IPS DF 6.9 (cell line): ENCODE results near the gene OR2M3.
"Not testable (repeated sequence)": the region's sequence is repeated elsewhere in the genome, so short reads cannot be mapped to it uniquely, and the experiment has no call there.

Experiments used
- DNase-seq: peaks from one replicate; pipeline ENCODE4 v3.0.0-alpha.2; 2013; ENCODE audit warnings: low read depth, low spot score
- H3K27ac ChIP-seq: one replicate; pipeline ENCODE4 v1.5.1; 2013; ENCODE audit warnings: low read length, control low read depth
- H3K27me3 ChIP-seq: 2 replicates; pipeline ENCODE4 v1.6.1; 2013; ENCODE audit warnings: mild to moderate bottlenecking, low read length; ENCODE audit not compliant: control insufficient read depth, insufficient read depth
- H3K36me3 ChIP-seq: 2 replicates; pipeline ENCODE4 v1.6.1; 2013; ENCODE audit warnings: low read length; ENCODE audit not compliant: control insufficient read depth, insufficient read depth
- H3K4me1 ChIP-seq: 2 replicates; pipeline ENCODE4 v1.6.1; 2013; ENCODE audit warnings: low read length; ENCODE audit not compliant: control insufficient read depth, insufficient read depth
- H3K4me3 ChIP-seq: 2 replicates; pipeline ENCODE4 v1.5.1; 2013; ENCODE audit warnings: mild to moderate bottlenecking, low read length
- H3K9me3 ChIP-seq: 2 replicates; pipeline ENCODE4 v1.6.1; 2013; ENCODE audit warnings: low read length, inconsistent platforms; ENCODE audit not compliant: control insufficient read depth, insufficient read depth
- WGBS: extraction: QIAGEN DNeasy Blood & Tissue Kit; methylation state at CpG from one replicate; pipeline ENCODE4 v1.1.7; 2013; ENCODE audit warnings: mixed read lengths, missing lambda C conversion rate; ENCODE audit not compliant: insufficient read length, insufficient coverage; 5-methylcytosine and 5-hydroxymethylcytosine counted together

Gene OR2M3

DNA sequence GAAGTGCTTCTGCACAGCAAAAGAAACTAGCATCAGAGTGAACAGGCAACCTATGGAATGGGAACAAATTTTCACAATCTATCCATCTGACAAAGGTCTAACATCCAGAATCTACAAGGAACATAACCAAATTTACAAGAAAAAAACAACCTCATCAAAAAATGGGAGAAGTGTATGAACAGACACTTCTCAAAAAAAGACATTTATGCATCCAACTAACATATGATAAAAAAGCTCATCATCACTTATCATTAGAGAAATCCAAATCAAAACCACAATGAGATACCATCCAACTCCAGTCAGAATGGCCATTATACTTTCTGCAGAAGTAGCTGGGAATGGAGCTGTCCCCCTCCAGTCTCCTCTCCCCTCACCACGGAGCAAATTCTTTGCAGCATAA is 2.9 kb upstream of the OR2M3 start:
- no peak overlapping the region for H3K27ac ChIP-seq
- WGBS: no CpG with 5 or more reads among the region's 1 CpG
- no peak for DNase-seq
- peaks cover 6% of the 10 kb centered on the region for H3K9me3 ChIP-seq
- no peak overlapping the region for H3K4me3 ChIP-seq
- no peaks in the 10 kb centered on the region for H3K36me3 ChIP-seq
- no peaks in the 10 kb centered on the region for H3K4me1 ChIP-seq
- H3K27me3 ChIP-seq: no peaks in the 10 kb centered on the region

- Histone ChIP-seq H3K36me3 (no peaks in the 10 kb centered on the region), H3K27me3 (no peaks in the 10 kb centered on the region), H3K27ac (no peak overlapping the region), H3K4me3 (no peak overlapping the region), H3K9me3 (peaks cover 1% of the 10 kb centered on the region; the same call in 1 of the 2 replicates), H3K4me1 (no peaks in the 10 kb centered on the region)
- DNase-seq: no peak
- no CpG with 5 or more reads among the region's 1 CpG for WGBS
Observed at GRCh38 chr1:248215880-248216279, 18.8 kb downstream of the OR2M3 start.

GRCh38 chr1:248225537-248225936 is 28.5 kb downstream of the OR2M3 start:
- no peak for DNase-seq
- Histone ChIP-seq H3K4me3 (no peak overlapping the region), H3K27ac (no peak overlapping the region), H3K9me3 (peaks cover 10% of the 10 kb centered on the region), H3K4me1 (no peaks in the 10 kb centered on the region), H3K27me3 (no peaks in the 10 kb centered on the region), H3K36me3 (no peaks in the 10 kb centered on the region)
- WGBS: no CpG with 5 or more reads among the region's 1 CpG

DNA sequence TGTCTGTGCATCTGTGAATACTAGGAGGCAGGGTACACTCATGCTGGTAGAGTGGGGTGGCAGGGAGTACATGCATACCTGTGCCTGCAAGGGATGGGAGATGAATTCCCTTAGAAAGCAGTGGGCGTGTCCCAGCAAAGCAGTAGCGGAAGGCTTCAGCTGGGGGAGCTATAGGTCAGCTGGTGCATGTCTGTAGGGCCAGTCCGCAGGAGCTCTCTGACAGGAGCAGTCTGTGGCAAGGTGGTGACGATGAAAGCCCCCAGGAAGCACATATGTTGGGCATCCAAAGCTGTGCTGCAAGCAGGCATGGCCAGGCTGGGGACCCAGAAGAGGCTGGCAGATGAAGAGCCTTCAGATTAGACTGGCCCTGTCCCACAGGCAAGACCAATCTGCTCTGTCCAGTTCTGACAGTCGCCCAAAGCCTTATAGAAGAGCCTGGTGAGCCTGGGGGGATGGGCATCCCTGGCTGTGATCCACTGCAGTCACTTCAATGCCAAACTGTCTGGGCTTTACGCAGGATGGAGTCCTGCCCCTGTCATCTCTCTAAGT is 32.4 kb downstream of the OR2M3 start:
- no peak for DNase-seq
- H3K4me1 ChIP-seq: no peaks in the 10 kb centered on the region
- no peaks in the 10 kb centered on the region for H3K36me3 ChIP-seq
- no peak overlapping the region for H3K4me3 ChIP-seq
- H3K9me3 ChIP-seq: peaks cover 12% of the 10 kb centered on the region
- WGBS: no CpG with 5 or more reads among the region's 6 CpGs
- H3K27ac ChIP-seq: no peak overlapping the region
- H3K27me3 ChIP-seq: no peaks in the 10 kb centered on the region

DNA sequence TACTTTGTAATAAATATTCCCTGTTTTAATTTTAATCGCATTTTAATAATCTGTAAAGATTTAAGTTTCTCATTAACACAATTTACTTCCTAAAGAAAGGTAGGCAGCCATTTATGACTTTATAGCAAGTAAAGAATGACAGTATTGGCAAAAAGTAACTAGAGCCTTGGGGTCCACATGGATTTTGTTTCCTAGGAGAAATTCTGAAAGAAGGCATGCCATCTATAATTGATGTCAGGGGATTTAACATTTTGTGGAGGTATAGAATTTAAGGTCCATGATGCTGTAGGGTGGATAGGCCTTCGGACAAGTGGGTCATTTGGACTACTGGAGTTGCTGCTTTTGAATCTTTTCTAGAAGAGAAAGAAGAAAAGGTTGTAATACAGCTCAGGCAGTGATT is 34.1 kb downstream of the OR2M3 start, which contains the start of gene OR2M4:
Gene OR2M4, plus strand, starts transcription at position 301 of the 400 bp plus-strand sequence. CDS start 7,512 bp downstream, outside the sequence.
- WGBS: no CpG with 5 or more reads among the region's 2 CpGs

GRCh38 chr1:248239478-248239877 is 42.4 kb downstream of the OR2M3 start:
- no peak for DNase-seq
- Histone ChIP-seq H3K4me1 (no peaks in the 10 kb centered on the region), H3K27ac (no peak overlapping the region), H3K36me3 (no peaks in the 10 kb centered on the region), H3K27me3 (no peaks in the 10 kb centered on the region), H3K9me3 (peaks cover 4% of the 10 kb centered on the region), H3K4me3 (no peak overlapping the region)
- no CpG with 5 or more reads among the region's 9 CpGs for WGBS

More for the DNA sequence above, 34.1 kb downstream of the OR2M3 start, which contains the start of gene OR2M4:
- peaks cover 12% of the 10 kb centered on the region for H3K9me3 ChIP-seq
- no peaks in the 10 kb centered on the region for H3K4me1 ChIP-seq
- no peak within 1 kb of the TSS for H3K27ac ChIP-seq
- DNase-seq: no peak
- H3K27me3 ChIP-seq: no peaks in the 10 kb centered on the region
- H3K36me3 ChIP-seq: no peaks in the 10 kb centered on the region
- H3K4me3 ChIP-seq: no peak within 1 kb of the TSS

- Histone ChIP-seq H3K27ac (no peak overlapping the region), H3K4me3 (no peak overlapping the region), H3K9me3 (peaks cover 4% of the 10 kb centered on the region), H3K27me3 (no peaks in the 10 kb centered on the region), H3K4me1 (no peaks in the 10 kb centered on the region), H3K36me3 (no peaks in the 10 kb centered on the region)
- no CpG with 5 or more reads among the region's 14 CpGs for WGBS
- no peak for DNase-seq
Observed at GRCh38 chr1:248243204-248243603, 46.1 kb downstream of the OR2M3 start.

GRCh38 chr1:248259309-248259708 is 62.2 kb downstream of the OR2M3 start:
- not testable (repeated sequence) for DNase-seq

More at GRCh38 chr1:248259309-248259708, 62.2 kb downstream of the OR2M3 start:
- not testable (repeated sequence) for H3K9me3 ChIP-seq, H3K4me3 ChIP-seq, H3K27ac ChIP-seq, H3K4me1 ChIP-seq, H3K36me3 ChIP-seq, H3K27me3 ChIP-seq
- no CpG with 5 or more reads among the region's 1 CpG for WGBS
